GM18951 (cell line): ENCODE results near the gene APOE.

Experiments
- POLR2A ChIP-seq: IDR thresholded peaks from 4 replicates; pipeline ENCODE4 v1.6.1; 2011; ENCODE audit warnings: mild to moderate bottlenecking; ENCODE audit not compliant: insufficient read length, insufficient read depth; ENCODE audit errors: extremely low read depth
- in situ Hi-C: fragments of 300-500 bp; cut with MboI; formaldehyde crosslinking; loops from one replicate; pipeline ENCODE4 v1.12.0; 2022; ENCODE audit warnings: low sequenced_read_pairs, mixed read lengths, inconsistent platforms; ENCODE audit not compliant: unreplicated experiment

Gene APOE

DNA sequence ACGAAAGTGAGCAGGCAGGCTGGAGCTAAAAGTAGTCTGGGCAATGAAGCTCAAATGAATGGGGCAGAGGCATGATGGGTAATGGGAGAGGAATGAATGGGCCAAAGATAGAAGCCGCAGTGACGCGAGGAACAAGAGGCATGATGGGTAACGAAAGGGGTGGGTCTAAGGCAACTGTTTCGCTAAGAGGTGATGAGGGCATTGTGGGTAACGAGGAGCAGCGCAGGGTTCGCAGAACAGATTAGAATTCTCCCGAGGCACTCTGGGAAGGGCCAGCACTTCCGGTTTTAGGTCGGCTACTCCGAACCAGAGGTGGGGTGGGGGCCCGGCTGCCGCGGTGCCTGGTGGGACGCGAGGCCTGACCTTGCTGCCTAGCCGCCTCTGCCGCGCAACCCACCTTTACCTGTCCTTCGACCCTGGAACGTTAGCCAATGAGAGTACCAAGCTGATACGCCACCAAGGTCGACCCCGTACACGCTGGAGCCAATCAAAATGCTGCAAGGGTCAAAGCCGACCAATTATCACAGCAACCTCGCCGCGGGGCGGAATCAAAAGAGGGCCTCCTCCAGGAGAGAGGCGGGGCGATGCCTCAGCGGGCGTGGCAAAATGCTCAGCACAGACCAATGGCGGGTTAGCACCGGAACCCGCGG lies 15.1 kb upstream of the APOE start:
- TF ChIP-seq POLR2A = peak; percentile 66
- in situ Hi-C loops = no loop called here

GRCh38 chr19:44891016-44891882 lies 14.3 kb upstream of the APOE start, which contains the start of gene TOMM40:
Gene TOMM40, plus strand, starts transcription at chr19:44891254. Its CDS starts 162 bp downstream, at chr19:44891416.
- peak; percentile 66 for TF ChIP-seq POLR2A
- in situ Hi-C loops = no loop called here

DNA sequence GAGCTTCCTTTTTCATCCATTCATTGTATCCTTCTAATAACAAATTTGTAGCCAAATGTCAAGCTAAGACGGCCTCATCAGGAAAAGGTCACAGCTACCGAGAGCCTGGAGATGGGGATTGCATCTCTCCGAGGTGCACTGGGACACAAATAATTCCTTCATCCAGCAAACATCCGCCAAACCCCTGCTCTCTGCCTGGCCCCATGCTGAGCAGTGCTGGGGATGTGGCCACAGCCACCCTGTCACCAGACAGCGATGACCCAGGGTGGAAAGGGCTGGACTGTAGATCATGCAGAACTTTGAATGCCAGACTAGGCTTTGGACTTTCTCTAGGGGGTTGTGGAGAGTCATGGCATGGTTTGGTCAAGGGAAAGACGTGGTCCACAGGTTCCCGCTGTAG lies 12.7 kb upstream of the APOE start:
- TF ChIP-seq POLR2A = no peak
- in situ Hi-C loops = no loop called here

DNA sequence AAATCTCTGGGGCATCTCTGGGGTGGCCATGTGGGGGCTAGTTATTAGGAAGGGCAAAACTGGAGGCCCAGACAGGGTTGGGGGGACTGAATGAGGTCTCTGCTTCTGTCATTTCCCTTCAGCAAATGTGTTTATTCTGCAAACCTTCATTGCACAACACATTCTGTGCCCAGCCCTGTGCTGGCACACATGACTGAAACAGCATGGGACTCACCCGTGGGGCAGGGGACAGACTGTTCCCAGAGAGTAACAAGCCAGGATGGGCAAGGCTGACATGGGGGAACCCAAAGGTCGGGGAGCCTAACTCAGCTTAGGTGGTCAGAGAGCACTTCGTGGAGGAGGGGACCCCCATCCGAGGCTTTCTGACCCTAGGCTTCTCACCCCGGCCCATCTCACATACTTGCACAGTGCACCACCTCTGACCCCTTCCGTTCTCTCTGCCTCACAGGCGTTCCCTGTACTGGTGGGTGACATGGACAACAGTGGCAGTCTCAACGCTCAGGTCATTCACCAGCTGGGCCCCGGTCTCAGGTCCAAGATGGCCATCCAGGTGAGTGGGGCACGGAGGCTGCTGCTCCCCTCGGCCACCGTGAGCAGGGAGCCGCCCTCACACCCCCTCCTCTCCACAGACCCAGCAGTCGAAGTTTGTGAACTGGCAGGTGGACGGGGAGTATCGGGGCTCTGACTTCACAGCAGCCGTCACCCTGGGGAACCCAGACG lies 12.1 kb upstream of the APOE start:
- in situ Hi-C loops = no loop called here
- no peak for TF ChIP-seq POLR2A

GRCh38 chr19:44894052-44894400 lies 11.6 kb upstream of the APOE start:
- in situ Hi-C loops = no loop called here
- TF ChIP-seq POLR2A = no peak

- TF ChIP-seq POLR2A = no peak
- in situ Hi-C loops = no loop called here
Measured at GRCh38 chr19:44894946-44895345, 10.7 kb upstream of the APOE start.

DNA sequence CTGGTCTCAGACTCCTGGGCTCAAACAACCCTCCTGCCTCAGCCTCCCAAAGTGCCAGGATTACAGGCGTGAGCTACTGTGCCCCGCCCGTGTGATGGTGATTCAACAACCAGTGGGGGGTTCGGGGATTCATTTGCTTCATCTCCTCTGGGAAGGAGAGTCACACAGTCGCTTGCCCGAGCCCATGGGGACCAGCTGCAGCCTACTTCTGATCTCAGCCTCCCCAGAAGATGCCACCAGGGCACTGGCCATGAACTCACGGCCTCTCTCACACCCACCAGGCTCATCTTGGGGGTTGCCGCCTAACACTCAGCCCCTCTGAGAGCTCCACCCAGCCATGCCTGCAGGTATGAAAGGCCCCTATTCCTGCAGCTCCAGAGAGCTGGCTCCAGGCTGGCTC lies 7.8 kb upstream of the APOE start:
- in situ Hi-C loops = no loop called here
- TF ChIP-seq POLR2A = no peak

DNA sequence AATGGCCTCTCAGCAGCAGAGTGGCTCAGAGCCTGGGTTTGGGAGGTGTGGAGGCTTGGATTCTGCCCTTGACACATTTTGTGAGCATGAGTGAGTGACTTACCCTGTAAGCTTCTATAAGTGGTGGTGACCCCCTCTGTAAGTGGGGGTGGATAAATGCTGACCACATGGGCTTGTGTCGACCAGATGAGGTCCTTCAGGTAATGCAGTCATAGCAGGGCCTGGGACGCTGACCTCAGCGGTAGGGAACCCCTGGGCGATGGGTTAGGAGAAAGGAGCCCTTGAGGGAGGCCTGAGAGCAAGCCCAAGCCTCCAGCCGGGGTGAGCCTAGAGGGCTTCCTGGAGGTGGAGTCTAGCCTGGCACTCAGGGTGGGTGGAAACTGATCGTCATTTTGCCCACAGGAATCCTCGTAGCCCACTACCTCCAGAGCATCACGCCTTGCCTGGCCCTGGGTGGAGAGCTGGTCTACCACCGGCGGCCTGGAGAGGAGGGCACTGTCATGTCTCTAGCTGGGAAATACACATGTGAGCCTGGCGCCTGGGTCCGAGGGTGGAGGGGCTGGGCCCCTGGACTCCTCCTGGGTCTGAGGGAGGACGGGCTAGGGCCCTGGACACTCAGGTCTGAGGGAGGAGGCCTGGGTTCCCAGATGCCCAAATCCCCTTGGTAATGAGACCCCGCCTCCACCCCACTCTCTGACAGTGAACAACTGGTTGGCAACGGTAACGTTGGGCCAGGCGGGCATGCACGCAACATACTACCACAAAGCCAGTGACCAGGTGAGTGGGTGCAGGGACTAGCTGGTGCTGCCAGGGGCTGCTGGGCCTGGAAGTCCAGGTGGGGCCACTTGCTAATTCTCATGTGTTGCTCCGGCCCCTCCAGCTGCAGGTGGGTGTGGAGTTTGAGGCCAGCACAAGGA lies 5.0 kb upstream of the APOE start:
- in situ Hi-C loops = no loop called here
- TF ChIP-seq POLR2A = no peak

- TF ChIP-seq POLR2A = no peak
- in situ Hi-C loops = no loop called here
Measured at GRCh38 chr19:44903216-44903601, 2.4 kb upstream of the APOE start.

GRCh38 chr19:44903602-44904425 lies 1.8 kb upstream of the APOE start:
- TF ChIP-seq POLR2A = peak; percentile 38
- in situ Hi-C loops = no loop called here

DNA sequence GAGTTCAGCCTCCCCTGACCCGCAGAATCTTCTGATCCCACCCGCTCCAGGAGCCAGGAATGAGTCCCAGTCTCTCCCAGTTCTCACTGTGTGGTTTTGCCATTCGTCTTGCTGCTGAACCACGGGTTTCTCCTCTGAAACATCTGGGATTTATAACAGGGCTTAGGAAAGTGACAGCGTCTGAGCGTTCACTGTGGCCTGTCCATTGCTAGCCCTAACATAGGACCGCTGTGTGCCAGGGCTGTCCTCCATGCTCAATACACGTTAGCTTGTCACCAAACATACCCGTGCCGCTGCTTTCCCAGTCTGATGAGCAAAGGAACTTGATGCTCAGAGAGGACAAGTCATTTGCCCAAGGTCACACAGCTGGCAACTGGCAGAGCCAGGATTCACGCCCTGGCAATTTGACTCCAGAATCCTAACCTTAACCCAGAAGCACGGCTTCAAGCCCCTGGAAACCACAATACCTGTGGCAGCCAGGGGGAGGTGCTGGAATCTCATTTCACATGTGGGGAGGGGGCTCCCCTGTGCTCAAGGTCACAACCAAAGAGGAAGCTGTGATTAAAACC lies 1.1 kb upstream of the APOE start:
- in situ Hi-C loops = no loop called here

More for the DNA sequence above, 1.1 kb upstream of the APOE start:
- TF ChIP-seq POLR2A = no peak
